Measurements from ENCODE around the gene VPS13D. TPM values are rescaled to one million over a fixed set of nuclear protein-coding genes. Genes with fewer than 3 reads are reported as not detected.

VPS13D gene
- total RNA-seq, 2 experiments from 2014 or later, result 32.5 to 39.9 TPM

DNA sequence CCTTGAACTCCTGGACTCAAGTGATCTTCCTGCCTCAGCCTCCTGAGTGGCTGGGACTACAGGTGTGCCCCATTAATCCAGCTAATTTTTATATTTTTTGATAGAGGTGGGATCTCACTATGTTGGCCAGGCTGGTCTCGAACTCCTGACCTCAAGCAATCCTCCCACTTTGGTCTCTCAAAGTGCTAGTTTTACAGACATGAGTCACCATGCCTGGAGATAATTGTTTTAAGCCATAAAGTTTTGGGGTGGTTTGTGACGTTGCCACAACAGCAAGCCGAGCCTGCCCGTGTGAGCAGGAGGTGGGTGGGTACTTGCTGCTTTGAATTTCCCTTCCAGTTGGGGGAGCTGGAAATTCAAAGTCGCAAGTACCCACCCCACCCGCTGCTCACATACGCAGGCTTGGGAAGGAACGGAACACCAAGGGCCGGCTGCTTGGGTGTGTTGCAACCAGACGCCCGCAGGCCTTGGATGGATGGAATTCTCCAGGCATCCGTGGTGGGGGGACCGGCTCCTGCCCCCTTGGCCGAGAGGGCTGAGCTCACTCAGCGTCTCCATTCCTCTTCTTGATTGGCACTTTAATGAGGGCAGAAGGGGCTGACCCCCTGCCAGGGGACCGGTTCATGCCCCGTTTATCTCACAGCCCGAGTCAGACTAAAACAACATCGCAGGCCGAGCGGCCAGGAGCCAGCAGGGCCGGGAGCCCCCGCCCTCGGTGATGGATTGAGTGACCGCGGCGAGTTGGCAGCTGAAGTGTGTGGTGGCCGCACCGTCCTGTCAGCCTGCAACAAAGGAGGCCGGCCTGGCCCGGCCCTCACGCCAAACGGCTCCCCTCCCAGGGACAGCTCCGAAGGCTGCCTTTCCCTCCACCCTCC is 310.1 kb downstream of the VPS13D start:
- H3K36me3 Mint-ChIP-seq (ENCODE audit: low read depth), result peaks cover 23% of the 10 kb centered on the region
- no peak overlapping the region for H3K4me3 Mint-ChIP-seq
- CTCF ChIA-PET, result no interaction called here
- H3K9me3 Mint-ChIP-seq (ENCODE audit: insufficient read depth), result peaks cover 21% of the 10 kb centered on the region
- POLR2A ChIA-PET, result no interaction called here
- peaks cover 24% of the 10 kb centered on the region for H3K4me1 Mint-ChIP-seq (ENCODE audit: low read depth)
- no peak for ATAC-seq
- no peak overlapping the region for H3K27ac Mint-ChIP-seq
- peaks cover 4% of the 10 kb centered on the region for H3K27me3 Mint-ChIP-seq (ENCODE audit: low read depth)
- DNase-seq, result no peak

DNA sequence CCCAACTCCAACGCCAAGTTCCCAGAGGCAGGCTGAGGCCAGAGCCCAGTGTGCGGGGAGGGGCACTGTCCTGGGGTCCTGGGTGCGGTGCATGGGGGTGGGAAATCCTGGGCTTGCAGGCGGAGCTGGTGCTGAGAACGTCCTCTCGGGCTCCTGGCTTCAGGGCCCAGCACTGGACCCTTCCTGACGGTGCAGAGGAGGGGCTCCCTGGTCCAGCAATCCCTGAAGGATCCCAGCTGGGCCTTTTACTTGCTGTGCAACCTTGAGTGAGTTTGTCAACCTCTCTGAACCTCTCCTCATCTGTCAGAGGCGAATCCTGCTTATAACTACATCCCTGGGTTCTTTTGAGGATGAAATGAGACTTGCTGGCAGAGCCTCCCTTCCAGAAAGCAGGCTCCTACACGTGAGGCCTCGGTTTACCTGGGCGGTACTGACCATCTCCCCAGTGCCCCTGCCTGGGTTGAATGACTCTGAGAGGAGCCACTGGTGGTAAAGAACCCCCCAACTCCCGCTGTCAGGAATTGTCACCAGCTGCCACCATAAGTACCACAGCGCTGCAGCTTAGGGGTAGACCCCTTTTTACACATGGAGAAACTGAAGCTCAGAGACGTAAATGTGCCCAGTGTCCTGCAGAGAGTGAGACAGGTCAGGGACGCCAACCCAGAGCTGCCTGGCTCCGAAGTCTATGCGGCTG is 310.9 kb downstream of the VPS13D start:
- ChIA-PET CTCF (interaction anchor here (1.0 kb wide), 1 partner anchor 61 kb away, joined by 3 read pairs; no protein-coding TSS in a partner anchor), POLR2A (no interaction called here)
- Mint-ChIP-seq H3K27me3 (ENCODE audit: low read depth) (peaks cover 4% of the 10 kb centered on the region), H3K4me1 (ENCODE audit: low read depth) (peaks cover 22% of the 10 kb centered on the region), H3K4me3 (no peak overlapping the region), H3K27ac (no peak overlapping the region), H3K36me3 (ENCODE audit: low read depth) (peaks cover 16% of the 10 kb centered on the region), H3K9me3 (ENCODE audit: insufficient read depth) (peaks cover 14% of the 10 kb centered on the region)
- DNase-seq, result no peak
- no peak for ATAC-seq

DNA sequence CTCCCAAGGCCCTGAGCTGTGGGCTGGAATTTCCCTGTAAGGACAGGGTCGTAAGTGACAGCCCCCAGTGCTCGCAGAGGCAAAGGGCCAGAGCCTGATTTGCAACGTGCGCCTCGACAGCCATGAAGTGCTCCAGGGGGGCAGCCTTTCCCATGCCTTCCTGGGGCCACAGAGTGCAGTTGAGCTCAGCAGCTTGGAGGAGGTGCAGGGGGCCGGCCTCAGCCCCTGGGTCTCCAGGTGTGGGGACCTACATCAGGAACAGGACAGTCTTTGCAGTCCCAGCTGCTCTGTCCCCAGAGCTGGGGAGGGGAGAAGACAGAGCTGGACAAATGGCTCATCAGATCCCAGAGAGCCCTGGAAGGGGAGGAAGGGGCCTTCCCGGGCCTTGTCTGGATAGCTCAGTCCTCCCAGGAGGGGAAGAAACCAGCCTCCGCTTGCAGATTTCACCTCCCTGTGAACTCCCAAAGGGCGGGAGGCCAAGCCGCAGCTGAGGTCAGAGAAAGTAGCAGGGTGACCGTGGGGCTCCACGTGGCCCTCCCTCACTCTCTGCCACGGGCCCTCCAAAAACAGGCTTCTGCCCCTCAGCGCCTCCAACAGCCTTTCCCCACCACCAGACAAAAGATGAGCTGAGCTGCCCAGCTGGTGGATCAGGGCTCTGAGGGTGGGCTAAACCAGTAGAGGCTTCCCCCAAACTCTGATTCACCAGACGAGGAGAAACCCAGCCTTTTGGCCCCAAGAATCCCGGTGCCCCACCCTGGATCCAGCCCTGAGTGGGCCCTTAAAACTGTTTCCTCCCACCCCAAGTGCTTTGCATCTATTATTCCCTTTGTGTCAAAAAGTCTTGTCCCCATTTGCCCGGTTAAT is 311.7 kb downstream of the VPS13D start:
- ATAC-seq, result no peak
- H3K27me3 Mint-ChIP-seq (ENCODE audit: low read depth), result peaks cover 4% of the 10 kb centered on the region
- peaks cover 10% of the 10 kb centered on the region for H3K9me3 Mint-ChIP-seq (ENCODE audit: insufficient read depth)
- ChIA-PET CTCF (interaction anchor here (1.0 kb wide), 1 partner anchor 60 kb away, joined by 3 read pairs; no protein-coding TSS in a partner anchor), POLR2A (no interaction called here)
- H3K4me3 Mint-ChIP-seq, result no peak overlapping the region
- peaks cover 16% of the 10 kb centered on the region for H3K4me1 Mint-ChIP-seq (ENCODE audit: low read depth)
- no peak for DNase-seq
- H3K27ac Mint-ChIP-seq, result no peak overlapping the region
- H3K36me3 Mint-ChIP-seq (ENCODE audit: low read depth), result peaks cover 10% of the 10 kb centered on the region

DNA sequence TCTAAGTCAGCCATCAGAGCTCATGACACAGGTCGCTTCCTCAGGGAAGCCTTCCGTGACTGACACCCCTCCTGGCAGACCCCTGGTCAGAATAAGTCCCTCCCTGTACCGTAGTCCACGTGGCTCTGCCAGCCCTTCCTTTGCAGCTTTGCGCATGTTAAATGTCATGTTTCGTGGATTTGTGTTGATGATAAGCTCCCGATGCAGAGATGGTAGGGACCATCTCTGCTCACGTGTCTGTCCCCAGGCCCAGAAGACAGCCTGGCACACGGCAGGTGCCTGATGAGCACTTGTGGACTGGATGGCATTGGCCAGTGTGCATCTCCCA is 312.3 kb downstream of the VPS13D start:
- POLR2A ChIA-PET, result no interaction called here
- peaks cover 7% of the 10 kb centered on the region for H3K36me3 Mint-ChIP-seq (ENCODE audit: low read depth)
- H3K4me3 Mint-ChIP-seq, result no peak overlapping the region
- no peak overlapping the region for H3K27ac Mint-ChIP-seq
- H3K27me3 Mint-ChIP-seq (ENCODE audit: low read depth), result peaks cover 4% of the 10 kb centered on the region
- CTCF ChIA-PET, result no interaction called here
- DNase-seq (no peak), ATAC-seq (no peak)
- H3K4me1 Mint-ChIP-seq (ENCODE audit: low read depth), result peaks cover 13% of the 10 kb centered on the region
- H3K9me3 Mint-ChIP-seq (ENCODE audit: insufficient read depth), result peaks cover 7% of the 10 kb centered on the region

DNA sequence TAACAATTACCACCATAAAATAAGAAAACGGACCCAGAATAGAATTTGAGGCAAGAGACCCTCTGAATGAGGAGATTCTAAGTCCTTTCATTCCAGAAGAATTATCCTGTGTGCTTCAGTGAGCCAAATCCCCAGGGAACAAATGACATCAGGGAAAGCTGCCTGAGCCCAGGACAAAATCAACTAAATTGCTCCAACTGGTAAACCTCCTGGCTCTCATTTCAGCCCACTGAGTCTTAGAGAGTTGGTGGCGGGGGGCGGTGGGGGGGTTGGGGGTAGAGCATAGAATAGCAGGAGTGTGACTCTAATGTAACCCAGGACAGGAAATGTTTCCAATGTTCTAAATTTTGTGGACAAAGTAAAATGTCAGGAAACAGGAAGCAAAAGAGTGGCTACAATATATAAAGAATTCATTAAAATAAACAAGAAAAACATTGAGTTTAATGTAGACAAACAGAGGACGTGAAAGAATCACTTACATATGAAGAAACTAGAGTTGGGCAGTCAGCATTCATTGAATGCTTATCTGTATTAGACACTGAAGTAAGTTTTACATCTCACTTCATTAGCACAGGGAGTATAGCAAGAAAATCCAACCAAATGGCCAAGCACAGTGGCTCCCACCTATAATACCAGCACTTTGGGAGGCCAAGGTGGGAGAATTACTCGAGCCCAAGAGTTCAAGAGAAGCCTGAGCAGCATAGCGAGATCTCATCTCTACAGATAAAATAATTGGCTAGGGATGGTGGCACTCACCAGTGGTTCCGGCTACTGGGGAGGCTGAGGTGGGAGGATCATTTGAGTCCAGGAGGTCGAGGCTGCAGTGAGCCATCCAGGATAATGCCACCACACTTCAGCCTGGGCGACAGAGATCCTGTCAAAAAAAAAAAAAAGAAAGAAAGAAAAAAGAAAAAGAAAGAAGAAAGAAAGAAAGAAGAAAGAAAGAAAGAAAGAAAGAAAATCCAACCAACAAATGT is 313.1 kb downstream of the VPS13D start:
- Mint-ChIP-seq H3K9me3 (ENCODE audit: insufficient read depth) (no peaks in the 10 kb centered on the region), H3K27ac (no peak overlapping the region), H3K36me3 (ENCODE audit: low read depth) (no peaks in the 10 kb centered on the region), H3K4me3 (no peak overlapping the region), H3K27me3 (ENCODE audit: low read depth) (peaks cover 4% of the 10 kb centered on the region), H3K4me1 (ENCODE audit: low read depth) (peaks cover 7% of the 10 kb centered on the region)
- POLR2A ChIA-PET, result no interaction called here
- DNase-seq (no peak), ATAC-seq (no peak)
- CTCF ChIA-PET, result no interaction called here

DNA sequence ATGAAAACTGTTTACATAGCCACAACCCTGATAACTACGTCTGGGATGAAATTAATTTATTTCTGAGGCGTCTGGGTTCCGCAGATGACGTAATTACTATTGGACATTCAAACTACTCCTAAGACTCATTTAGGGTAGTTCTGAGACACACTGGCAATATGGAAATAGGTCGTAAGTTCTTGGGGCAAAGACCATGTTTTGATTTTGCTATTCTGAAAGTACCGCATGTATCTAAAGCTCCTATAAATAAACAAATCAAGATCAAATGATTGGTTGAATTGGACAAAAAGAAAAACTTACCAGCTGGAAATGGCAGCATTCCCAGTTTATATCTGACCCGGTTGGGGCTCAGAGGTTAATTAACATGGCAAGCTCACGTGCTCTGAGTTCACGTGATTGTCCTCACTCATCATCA is 313.9 kb downstream of the VPS13D start:
- DNase-seq (no peak), ATAC-seq (no peak)
- H3K36me3 Mint-ChIP-seq (ENCODE audit: low read depth), result no peaks in the 10 kb centered on the region
- peaks cover 4% of the 10 kb centered on the region for H3K27me3 Mint-ChIP-seq (ENCODE audit: low read depth)
- no peak overlapping the region for H3K4me3 Mint-ChIP-seq
- no peaks in the 10 kb centered on the region for H3K9me3 Mint-ChIP-seq (ENCODE audit: insufficient read depth)
- H3K27ac Mint-ChIP-seq, result no peak overlapping the region
- ChIA-PET POLR2A (no interaction called here), CTCF (no interaction called here)
- H3K4me1 Mint-ChIP-seq (ENCODE audit: low read depth), result peaks cover 7% of the 10 kb centered on the region

DNA sequence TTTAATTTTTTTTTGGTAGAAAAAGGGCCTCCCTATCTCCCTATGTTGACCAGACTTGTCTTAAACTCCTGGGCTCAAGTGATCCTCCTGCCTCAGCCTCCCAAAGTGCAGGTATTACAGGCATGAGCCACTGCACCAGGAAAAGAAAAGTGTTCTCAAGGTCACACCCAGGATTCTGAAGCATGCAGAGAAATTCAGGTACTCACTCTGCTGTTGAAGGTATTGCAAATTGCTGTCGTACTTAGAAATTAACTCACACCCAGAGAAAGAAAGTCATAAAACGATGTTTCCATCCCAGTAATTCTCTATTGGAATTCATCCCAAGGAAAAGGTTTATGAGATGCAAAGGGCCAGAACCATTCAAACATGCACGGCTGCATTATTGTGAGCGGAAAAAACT is 314.5 kb downstream of the VPS13D start:
- no peaks in the 10 kb centered on the region for H3K36me3 Mint-ChIP-seq (ENCODE audit: low read depth)
- H3K27me3 Mint-ChIP-seq (ENCODE audit: low read depth), result peaks cover 4% of the 10 kb centered on the region
- CTCF ChIA-PET, result no interaction called here
- H3K4me3 Mint-ChIP-seq, result no peak overlapping the region
- H3K4me1 Mint-ChIP-seq (ENCODE audit: low read depth), result peaks cover 7% of the 10 kb centered on the region
- ATAC-seq (no peak), DNase-seq (no peak)
- H3K9me3 Mint-ChIP-seq (ENCODE audit: insufficient read depth), result no peaks in the 10 kb centered on the region
- POLR2A ChIA-PET, result interaction anchor here (0.7 kb wide), 1 partner anchor 106 kb away, joined by 3 read pairs; no protein-coding TSS in a partner anchor
- H3K27ac Mint-ChIP-seq, result no peak overlapping the region

DNA sequence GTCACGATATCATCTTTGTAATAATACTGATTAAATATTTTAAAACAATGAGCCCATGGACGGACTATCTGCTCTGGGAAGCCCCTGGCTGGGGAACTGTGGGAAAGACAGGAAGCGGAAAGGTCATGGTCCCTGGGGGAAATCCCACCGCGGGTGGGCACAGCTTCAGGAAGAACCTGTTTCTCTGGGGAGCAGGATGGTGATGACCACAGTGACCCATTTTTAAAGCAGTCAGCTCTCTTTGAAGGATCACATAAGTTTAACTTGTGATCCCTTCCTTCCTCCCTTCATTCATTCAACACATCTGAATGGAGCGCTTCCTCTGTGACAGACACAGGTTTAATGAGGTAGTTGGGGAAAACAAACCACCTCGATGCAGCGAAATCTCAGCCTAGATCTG is 315.2 kb downstream of the VPS13D start:
- H3K9me3 Mint-ChIP-seq (ENCODE audit: insufficient read depth), result no peaks in the 10 kb centered on the region
- no peaks in the 10 kb centered on the region for H3K36me3 Mint-ChIP-seq (ENCODE audit: low read depth)
- H3K4me3 Mint-ChIP-seq, result no peak overlapping the region
- no peak for DNase-seq
- H3K27me3 Mint-ChIP-seq (ENCODE audit: low read depth), result peaks cover 4% of the 10 kb centered on the region
- peaks cover 7% of the 10 kb centered on the region for H3K4me1 Mint-ChIP-seq (ENCODE audit: low read depth)
- ChIA-PET CTCF (no interaction called here), POLR2A (interaction anchor here (0.7 kb wide), 1 partner anchor 107 kb away, joined by 3 read pairs; no protein-coding TSS in a partner anchor)
- H3K27ac Mint-ChIP-seq, result no peak overlapping the region
- ATAC-seq, result no peak

DNA sequence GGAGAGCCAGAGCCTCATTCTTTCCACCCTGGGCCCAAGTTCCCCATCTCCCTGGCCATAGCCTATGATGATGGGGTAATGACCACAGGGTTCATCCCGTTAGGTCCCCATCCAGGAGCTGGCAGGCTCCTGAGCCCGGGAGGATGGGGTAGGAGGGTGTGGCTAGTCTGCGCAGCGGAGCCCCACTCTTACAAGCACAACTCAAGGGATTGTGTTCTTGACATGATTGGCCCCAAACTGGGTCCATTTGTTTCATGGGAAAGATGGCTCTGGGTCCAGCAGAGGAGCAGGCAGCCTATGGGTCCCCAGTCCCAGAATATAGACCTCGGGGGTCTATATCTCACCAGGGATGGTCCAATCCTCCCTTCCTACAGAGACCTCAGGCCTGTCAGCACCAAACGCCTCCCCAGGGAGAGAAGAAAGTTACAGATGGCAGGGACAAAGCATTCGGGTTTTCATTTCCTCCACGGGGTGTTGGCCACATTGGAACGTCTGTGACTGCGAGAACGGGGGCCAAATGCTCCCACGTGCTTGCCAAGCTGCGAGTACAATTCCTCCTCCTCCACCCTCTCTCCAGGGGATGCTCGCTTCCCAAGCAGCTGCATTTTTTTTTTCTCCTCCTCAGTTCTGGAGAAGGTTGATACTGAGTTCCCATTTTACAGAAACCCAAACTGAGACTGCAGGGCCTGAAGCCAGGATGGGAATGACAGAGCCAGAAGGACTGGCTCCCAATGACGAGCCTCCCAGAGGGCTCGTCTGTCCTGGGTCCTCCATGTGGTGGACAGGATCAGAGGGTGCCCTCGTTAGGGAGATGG is 317.1 kb downstream of the VPS13D start:
- CTCF ChIA-PET, result interaction anchor here (0.7 kb wide), 1 partner anchor 8 kb away, joined by 3 read pairs; no protein-coding TSS in a partner anchor
- Mint-ChIP-seq H3K9me3 (ENCODE audit: insufficient read depth) (no peaks in the 10 kb centered on the region), H3K4me1 (ENCODE audit: low read depth) (peaks cover 18% of the 10 kb centered on the region), H3K4me3 (no peak overlapping the region), H3K27ac (no peak overlapping the region), H3K36me3 (ENCODE audit: low read depth) (no peaks in the 10 kb centered on the region), H3K27me3 (ENCODE audit: low read depth) (peaks cover 4% of the 10 kb centered on the region)
- ATAC-seq (no peak), DNase-seq (no peak)
- POLR2A ChIA-PET, result interaction anchor here (0.6 kb wide), 1 partner anchor 37 kb away, joined by 3 read pairs; no protein-coding TSS in a partner anchor

DNA sequence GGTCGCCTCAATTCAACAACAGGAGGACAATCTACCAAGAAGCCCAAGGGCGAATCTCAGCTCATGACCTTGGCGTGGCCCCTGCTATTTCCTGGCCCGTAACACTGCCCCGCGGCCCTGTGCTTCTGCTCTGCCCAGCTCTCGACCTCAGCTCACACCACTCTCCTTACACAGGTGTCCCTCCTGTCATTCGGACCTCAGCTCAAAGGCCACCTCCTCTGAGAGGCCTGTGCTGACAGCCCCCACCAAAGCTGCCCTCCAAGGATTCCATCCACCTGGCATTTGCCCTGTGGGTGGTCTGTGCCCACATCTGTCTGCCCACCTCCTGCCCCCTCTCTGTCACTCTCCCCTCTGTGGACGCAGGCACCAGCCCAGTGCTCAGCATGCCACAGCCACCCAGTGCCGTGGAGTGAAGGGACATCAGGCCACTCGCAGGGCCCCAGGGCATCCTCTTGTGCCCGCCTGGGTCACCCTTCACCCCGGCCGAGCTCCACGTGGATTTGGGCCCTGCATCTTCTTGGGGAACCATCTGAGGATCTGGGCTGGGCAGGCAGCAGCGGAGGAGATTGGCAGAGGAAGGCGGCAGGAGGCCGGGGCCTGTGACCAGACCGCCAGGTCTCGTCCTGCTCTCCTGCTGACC is 317.9 kb downstream of the VPS13D start:
- H3K36me3 Mint-ChIP-seq (ENCODE audit: low read depth), result no peaks in the 10 kb centered on the region
- peaks cover 4% of the 10 kb centered on the region for H3K27me3 Mint-ChIP-seq (ENCODE audit: low read depth)
- no peaks in the 10 kb centered on the region for H3K9me3 Mint-ChIP-seq (ENCODE audit: insufficient read depth)
- CTCF ChIA-PET, result interaction anchor here (0.7 kb wide), 1 partner anchor 9 kb away, joined by 3 read pairs; no protein-coding TSS in a partner anchor
- DNase-seq (no peak), ATAC-seq (no peak)
- peaks cover 18% of the 10 kb centered on the region for H3K4me1 Mint-ChIP-seq (ENCODE audit: low read depth)
- POLR2A ChIA-PET, result interaction anchor here (0.6 kb wide), 1 partner anchor 37 kb away, joined by 3 read pairs; no protein-coding TSS in a partner anchor
- peak overlapping the region; percentile 30 for H3K27ac Mint-ChIP-seq
- H3K4me3 Mint-ChIP-seq, result no peak overlapping the region
